Thyroid gland (tissue), 4 donors: ENCODE data around the gene SC5D.

Experiments
- POLR2A ChIP-seq, 2 donors: fragments of 450-650 bp; IDR thresholded peaks; one replicate each; pipeline ENCODE4 v1.6.1; 2017; ENCODE audit warnings: antibody characterized with exemption in 2 of 2, mild to moderate bottlenecking in 2 of 2, moderate library complexity in 1 of 2
- TF ChIP-seq, protein P1 (sequence below), 6 experiments: fragments of 200-600 bp in 3 of 6; fragments of 450-650 bp in 3 of 6; sonication (generic) in 3 of 6; IDR thresholded peaks; one replicate each; pipeline ENCODE4 v1.5.1; 2016 to 2019; ENCODE audit warnings: antibody characterized with exemption in 6 of 6, mild to moderate bottlenecking in 2 of 6, inconsistent platforms in 1 of 6, moderate library complexity in 1 of 6

DNA sequence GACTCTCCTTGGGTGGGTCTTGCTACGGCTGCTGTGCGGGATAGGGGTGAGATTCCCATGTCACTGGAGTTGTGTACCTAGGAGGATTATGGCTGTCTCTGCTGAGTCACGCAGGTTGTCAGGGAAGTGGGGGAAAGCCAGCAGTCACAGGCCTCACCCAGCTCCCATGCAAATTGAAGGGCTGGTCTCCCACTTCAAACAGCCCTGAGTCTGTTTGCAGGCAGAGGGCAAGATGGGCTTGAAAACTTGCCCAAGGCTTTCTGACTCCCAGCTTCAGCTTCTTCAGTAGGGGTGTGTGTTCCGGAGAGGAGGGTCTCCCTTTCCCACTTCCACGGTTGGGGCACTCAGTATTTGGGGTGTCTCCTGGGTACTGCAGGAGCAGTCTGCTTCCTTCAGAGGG lies 10.9 kb upstream of the SC5D start:
- TF ChIP-seq, protein P1, sequence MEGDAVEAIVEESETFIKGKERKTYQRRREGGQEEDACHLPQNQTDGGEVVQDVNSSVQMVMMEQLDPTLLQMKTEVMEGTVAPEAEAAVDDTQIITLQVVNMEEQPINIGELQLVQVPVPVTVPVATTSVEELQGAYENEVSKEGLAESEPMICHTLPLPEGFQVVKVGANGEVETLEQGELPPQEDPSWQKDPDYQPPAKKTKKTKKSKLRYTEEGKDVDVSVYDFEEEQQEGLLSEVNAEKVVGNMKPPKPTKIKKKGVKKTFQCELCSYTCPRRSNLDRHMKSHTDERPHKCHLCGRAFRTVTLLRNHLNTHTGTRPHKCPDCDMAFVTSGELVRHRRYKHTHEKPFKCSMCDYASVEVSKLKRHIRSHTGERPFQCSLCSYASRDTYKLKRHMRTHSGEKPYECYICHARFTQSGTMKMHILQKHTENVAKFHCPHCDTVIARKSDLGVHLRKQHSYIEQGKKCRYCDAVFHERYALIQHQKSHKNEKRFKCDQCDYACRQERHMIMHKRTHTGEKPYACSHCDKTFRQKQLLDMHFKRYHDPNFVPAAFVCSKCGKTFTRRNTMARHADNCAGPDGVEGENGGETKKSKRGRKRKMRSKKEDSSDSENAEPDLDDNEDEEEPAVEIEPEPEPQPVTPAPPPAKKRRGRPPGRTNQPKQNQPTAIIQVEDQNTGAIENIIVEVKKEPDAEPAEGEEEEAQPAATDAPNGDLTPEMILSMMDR (IDR thresholded peaks at IDR 0.05), result no peak
- no peak for TF ChIP-seq POLR2A (IDR thresholded peaks at IDR 0.05)
